MCF 10A (cell line): ENCODE measurements around the gene SH3RF1. TPM values are rescaled to one million over a fixed set of nuclear protein-coding genes. Genes with fewer than 3 reads are reported as not detected.

ENCODE experiments used
- BruUV-seq: library from RNA; stranded (reverse); fragments of 400-500 nt; replicated peaks from 2 replicates; lab custom pipeline; 2021; lab: Mats Ljungman, UMichigan
- CTCF ChIA-PET: fragments of 300-600 bp; sonication (Branson Sonifier 250); formaldehyde crosslinking; extraction: SDS; loops from one replicate; lab custom pipeline; 2021; ENCODE audit warnings: antibody characterized with exemption, inconsistent platforms; lab: Yijun Ruan, JAX
- POLR2A ChIA-PET: fragments of 300-600, 350-650 bp; sonication (Branson Sonifier 250); formaldehyde crosslinking; extraction: SDS; loops from one replicate; lab custom pipeline; 2020; ENCODE audit warnings: antibody characterized with exemption, inconsistent platforms; lab: Yijun Ruan, JAX
- DNase-seq: peaks from one replicate; pipeline ENCODE4 v3.0.0-alpha.2; 2018; ENCODE audit not compliant: unreplicated experiment
- H3K27ac Mint-ChIP-seq: one replicate; pipeline ENCODE4 v1.8.0; 2022; ENCODE audit warnings: mild to moderate bottlenecking, low read depth, mixed read lengths; ENCODE audit not compliant: unreplicated experiment
- H3K27me3 Mint-ChIP-seq: one replicate; pipeline ENCODE4 v1.8.0; 2022; ENCODE audit warnings: mixed read lengths; ENCODE audit not compliant: insufficient read depth, unreplicated experiment
- H3K36me3 Mint-ChIP-seq: one replicate; pipeline ENCODE4 v1.8.0; 2022; ENCODE audit warnings: mild to moderate bottlenecking, moderate library complexity, mixed read lengths; ENCODE audit not compliant: insufficient read depth, unreplicated experiment
- H3K4me1 Mint-ChIP-seq: one replicate; pipeline ENCODE4 v1.8.0; 2022; ENCODE audit warnings: mixed read lengths; ENCODE audit not compliant: insufficient read depth, unreplicated experiment
- H3K4me3 Mint-ChIP-seq: one replicate; pipeline ENCODE4 v1.8.0; 2022; ENCODE audit warnings: mild to moderate bottlenecking, moderate library complexity, mixed read lengths; ENCODE audit not compliant: unreplicated experiment
- H3K9me3 Mint-ChIP-seq: one replicate; pipeline ENCODE4 v1.8.0; 2022; ENCODE audit warnings: mixed read lengths; ENCODE audit not compliant: unreplicated experiment
- intact Hi-C: fragments of 100-400 bp; cut with micrococcal nuclease; formaldehyde crosslinking; loops from 2 replicates; pipeline ENCODE4 v1.14.1; 2022
- total RNA-seq: library from RNA; stranded (reverse); gene quantifications from 2 replicates; pipeline ENCODE4 v1.2.3, GENCODE V29; 2022
- TF ChIP-seq, protein P1 (sequence below): fragments of 200-600 bp; IDR thresholded peaks from one replicate; pipeline ENCODE4 v1.8.0; 2022; ENCODE audit warnings: antibody characterized with exemption, mild to moderate bottlenecking; ENCODE audit not compliant: unreplicated experiment

Gene SH3RF1
- total RNA-seq, 1 experiment from 2014 or later: 17.4 TPM

DNA sequence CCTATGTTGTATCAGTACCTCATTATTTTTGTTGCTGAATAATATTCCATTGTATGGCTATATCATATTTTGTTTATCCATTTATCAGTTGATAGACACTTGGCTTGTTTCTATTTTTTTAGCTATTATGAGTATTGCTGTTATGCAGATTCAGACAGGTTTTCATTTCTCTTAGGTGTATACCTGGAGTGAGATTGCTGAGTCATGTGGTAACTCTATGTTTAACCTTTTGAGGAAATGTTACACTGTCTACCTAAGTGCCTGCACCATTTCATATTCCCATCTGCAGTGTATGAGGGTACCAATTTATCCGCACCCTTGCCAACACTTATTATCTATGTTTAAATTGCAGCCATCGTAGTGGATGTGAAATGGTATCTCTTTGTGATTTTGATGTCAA is 43.0 kb upstream of the SH3RF1 start:
- no peaks in the 10 kb centered on the region for H3K9me3 Mint-ChIP-seq
- DNase-seq: no peak
- intact Hi-C loops: no loop called here
- ChIA-PET CTCF (interaction anchor here (0.6 to 1.0 kb wide), 3 partner anchors 25 to 1151 kb away, joined by 3 read pairs; no protein-coding TSS in a partner anchor), POLR2A (interaction anchor here (0.6 kb wide), 1 partner anchor 286 kb away, joined by 4 read pairs; no protein-coding TSS in a partner anchor)
- H3K4me3 Mint-ChIP-seq: no peak overlapping the region
- no peaks in the 10 kb centered on the region for H3K27me3 Mint-ChIP-seq
- no peaks in the 10 kb centered on the region for H3K36me3 Mint-ChIP-seq
- peaks cover 17% of the 10 kb centered on the region for H3K4me1 Mint-ChIP-seq
- no peak overlapping the region for H3K27ac Mint-ChIP-seq
- BruUV-seq: no TSS peak
- TF ChIP-seq, protein P1, sequence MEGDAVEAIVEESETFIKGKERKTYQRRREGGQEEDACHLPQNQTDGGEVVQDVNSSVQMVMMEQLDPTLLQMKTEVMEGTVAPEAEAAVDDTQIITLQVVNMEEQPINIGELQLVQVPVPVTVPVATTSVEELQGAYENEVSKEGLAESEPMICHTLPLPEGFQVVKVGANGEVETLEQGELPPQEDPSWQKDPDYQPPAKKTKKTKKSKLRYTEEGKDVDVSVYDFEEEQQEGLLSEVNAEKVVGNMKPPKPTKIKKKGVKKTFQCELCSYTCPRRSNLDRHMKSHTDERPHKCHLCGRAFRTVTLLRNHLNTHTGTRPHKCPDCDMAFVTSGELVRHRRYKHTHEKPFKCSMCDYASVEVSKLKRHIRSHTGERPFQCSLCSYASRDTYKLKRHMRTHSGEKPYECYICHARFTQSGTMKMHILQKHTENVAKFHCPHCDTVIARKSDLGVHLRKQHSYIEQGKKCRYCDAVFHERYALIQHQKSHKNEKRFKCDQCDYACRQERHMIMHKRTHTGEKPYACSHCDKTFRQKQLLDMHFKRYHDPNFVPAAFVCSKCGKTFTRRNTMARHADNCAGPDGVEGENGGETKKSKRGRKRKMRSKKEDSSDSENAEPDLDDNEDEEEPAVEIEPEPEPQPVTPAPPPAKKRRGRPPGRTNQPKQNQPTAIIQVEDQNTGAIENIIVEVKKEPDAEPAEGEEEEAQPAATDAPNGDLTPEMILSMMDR: no peak

DNA sequence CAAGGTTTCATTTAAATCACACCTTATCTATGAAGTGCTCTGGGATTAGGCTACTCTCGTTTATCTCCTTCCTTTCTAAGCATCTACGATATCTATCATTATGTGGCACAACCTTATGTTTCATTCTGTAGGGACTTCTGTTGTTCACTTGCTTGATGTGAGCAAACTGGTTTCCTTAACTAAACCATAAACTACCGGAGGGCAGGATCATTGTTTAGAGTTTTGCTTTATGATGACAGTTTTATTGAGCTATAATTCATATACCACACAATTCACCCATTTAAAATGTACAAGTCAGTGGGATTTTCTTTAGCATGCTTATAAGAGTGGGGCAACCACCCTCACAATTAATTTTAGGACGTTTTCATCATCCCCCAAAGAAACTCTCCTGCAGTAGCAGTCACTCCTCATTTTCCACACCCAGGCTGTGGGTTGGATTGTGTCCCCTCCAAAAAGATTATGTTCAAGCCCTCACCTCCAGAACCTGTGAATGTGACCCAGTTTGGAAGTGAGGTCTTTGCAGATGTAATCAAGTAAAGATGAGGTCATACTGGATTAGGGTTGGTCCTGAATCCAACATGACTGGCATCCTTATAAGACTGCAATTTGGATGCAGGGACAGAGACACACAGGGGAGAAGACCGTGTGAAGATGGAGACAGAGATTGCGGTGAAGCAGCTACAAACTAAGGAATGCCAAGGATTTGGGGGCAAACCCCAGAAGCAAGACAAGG is 42.1 kb upstream of the SH3RF1 start:
- CTCF ChIA-PET: interaction anchor here (0.6 to 1.0 kb wide), 4 partner anchors 37 to 1569 kb away, joined by 3 read pairs; no protein-coding TSS in a partner anchor
- POLR2A ChIA-PET: interaction anchor here (0.6 kb wide), 2 partner anchors 153 to 285 kb away, joined by 3 to 4 read pairs; no protein-coding TSS in a partner anchor
- intact Hi-C loops: no loop called here
- BruUV-seq: no TSS peak
- Mint-ChIP-seq H3K27ac (no peak overlapping the region), H3K27me3 (no peaks in the 10 kb centered on the region), H3K4me1 (peaks cover 17% of the 10 kb centered on the region), H3K9me3 (no peaks in the 10 kb centered on the region), H3K36me3 (no peaks in the 10 kb centered on the region), H3K4me3 (no peak overlapping the region)
- TF ChIP-seq, protein P1: no peak
- no peak for DNase-seq

DNA sequence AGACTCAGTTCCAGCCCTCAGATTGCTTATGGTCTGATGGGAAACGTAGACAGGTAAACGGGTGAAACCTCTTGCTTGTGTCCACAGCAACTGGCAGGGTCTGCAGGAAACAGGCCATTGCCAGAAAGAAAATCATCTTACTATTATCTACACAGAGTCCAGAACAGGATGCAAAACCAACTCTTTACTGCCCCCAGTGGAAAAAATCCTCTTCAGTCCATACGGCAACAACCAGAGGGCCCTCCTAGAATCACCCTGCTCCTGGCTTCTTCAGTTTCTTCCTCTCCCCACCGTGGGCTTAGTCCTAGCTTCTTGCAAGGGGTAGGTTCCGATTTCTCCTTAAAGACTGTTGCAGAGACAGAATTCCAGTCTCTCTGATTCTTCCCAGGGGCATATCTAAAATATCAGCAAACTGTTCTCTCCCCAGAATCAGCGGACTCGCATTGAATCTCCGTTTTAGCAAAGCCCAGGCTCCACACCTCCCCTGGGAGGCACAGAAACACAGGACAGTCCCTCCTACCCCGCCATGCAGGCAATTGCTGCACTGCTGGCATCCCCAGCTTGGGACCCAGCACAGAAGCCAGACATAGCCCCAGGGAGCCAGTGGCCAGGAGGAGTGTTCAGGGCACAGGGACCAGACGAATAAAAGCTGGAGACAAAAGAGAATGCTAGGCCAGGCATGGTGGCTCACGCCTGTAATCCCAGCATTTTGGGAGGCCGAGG is 41.0 kb upstream of the SH3RF1 start:
- TF ChIP-seq, protein P1: peak; percentile 30
- H3K4me1 Mint-ChIP-seq: peaks cover 17% of the 10 kb centered on the region
- H3K36me3 Mint-ChIP-seq: no peaks in the 10 kb centered on the region
- intact Hi-C loops: no loop called here
- BruUV-seq: no TSS peak
- no peak overlapping the region for H3K4me3 Mint-ChIP-seq
- POLR2A ChIA-PET: no interaction called here
- CTCF ChIA-PET: interaction anchor here (0.6 to 1.1 kb wide), 6 partner anchors 21 to 319 kb away, joined by 3 to 5 read pairs (median 3); no protein-coding TSS in a partner anchor
- H3K27me3 Mint-ChIP-seq: no peaks in the 10 kb centered on the region
- DNase-seq: peak; percentile 60
- H3K9me3 Mint-ChIP-seq: no peaks in the 10 kb centered on the region
- no peak overlapping the region for H3K27ac Mint-ChIP-seq
